NCI-H187 (cell line): ENCODE measurements around the gene NEK6.
"Not testable (repeated sequence)": the region's sequence is repeated elsewhere in the genome, so short reads cannot be mapped to it uniquely, and the experiment has no call there.

Experiments used
- DNase-seq, 2 experiments: peaks; one replicate each; lab custom pipeline; 2025; lab: John Stamatoyannopoulos, UW

NEK6 gene

GRCh38 chr9:124228516-124228915 lies 29.2 kb upstream of the NEK6 start:
- DNase-seq, result no peak

GRCh38 chr9:124231095-124231737 lies 26.5 kb upstream of the NEK6 start:
- no peak for DNase-seq

GRCh38 chr9:124238546-124239140 lies 19.1 kb upstream of the NEK6 start:
- no peak for DNase-seq

GRCh38 chr9:124239249-124240073 lies 18.3 kb upstream of the NEK6 start:
- DNase-seq, result no peak

GRCh38 chr9:124242331-124243194 lies 15.2 kb upstream of the NEK6 start:
- DNase-seq, result no peak

GRCh38 chr9:124247393-124247792 lies 10.4 kb upstream of the NEK6 start:
- DNase-seq, result not testable (repeated sequence)

- no peak for DNase-seq
Measured at GRCh38 chr9:124248066-124248465, 9.7 kb upstream of the NEK6 start.

GRCh38 chr9:124248960-124249359 lies 8.8 kb upstream of the NEK6 start:
- no peak for DNase-seq

GRCh38 chr9:124251204-124251603 lies 6.5 kb upstream of the NEK6 start:
- DNase-seq, result no peak

GRCh38 chr9:124251605-124252378 lies 6.0 kb upstream of the NEK6 start:
- DNase-seq, result no peak

- not testable (repeated sequence) for DNase-seq
Measured at GRCh38 chr9:124252878-124253277, 4.9 kb upstream of the NEK6 start.

GRCh38 chr9:124254261-124254682 lies 3.5 kb upstream of the NEK6 start:
- no peak for DNase-seq

GRCh38 chr9:124255222-124255621 lies 2.5 kb upstream of the NEK6 start:
- DNase-seq, result no peak

- DNase-seq, result no peak
Measured at GRCh38 chr9:124256517-124257069, 1.2 kb upstream of the NEK6 start.

- DNase-seq, result no peak
Measured at GRCh38 chr9:124257070-124257843, 492 bp upstream of the NEK6 start.

- DNase-seq, result no peak
Measured at GRCh38 chr9:124258607-124259157, 933 bp downstream of the NEK6 start.

GRCh38 chr9:124259158-124259808 lies 1.5 kb downstream of the NEK6 start:
- no peak for DNase-seq

- DNase-seq, result no peak
Measured at GRCh38 chr9:124260769-124261603, 3.2 kb downstream of the NEK6 start.
